Gastrocnemius medialis (tissue), 4 donors: Measurements from ENCODE around the gene TWF2.

ENCODE experiments used
- POLR2A ChIP-seq, 2 donors: fragments of 450-650 bp; IDR thresholded peaks; one replicate each; pipeline ENCODE4 v1.6.1; 2017; ENCODE audit warnings: antibody characterized with exemption in 2 of 2, mild to moderate bottlenecking in 2 of 2, moderate library complexity in 2 of 2
- TF ChIP-seq, protein P1 (sequence below), 5 experiments: fragments of 450-650 bp in 3 of 5; fragments of 200-600 bp in 2 of 5; sonication (generic) in 2 of 5; IDR thresholded peaks in 4 of 5; conservative IDR thresholded peaks in 1 of 5; 1 replicate in 4 of 5; 2 replicates in 1 of 5; pipeline ENCODE4 v1.5.1; 2016 to 2019; ENCODE audit warnings: antibody characterized with exemption in 5 of 5, mild to moderate bottlenecking in 3 of 5, moderate library complexity in 3 of 5

DNA sequence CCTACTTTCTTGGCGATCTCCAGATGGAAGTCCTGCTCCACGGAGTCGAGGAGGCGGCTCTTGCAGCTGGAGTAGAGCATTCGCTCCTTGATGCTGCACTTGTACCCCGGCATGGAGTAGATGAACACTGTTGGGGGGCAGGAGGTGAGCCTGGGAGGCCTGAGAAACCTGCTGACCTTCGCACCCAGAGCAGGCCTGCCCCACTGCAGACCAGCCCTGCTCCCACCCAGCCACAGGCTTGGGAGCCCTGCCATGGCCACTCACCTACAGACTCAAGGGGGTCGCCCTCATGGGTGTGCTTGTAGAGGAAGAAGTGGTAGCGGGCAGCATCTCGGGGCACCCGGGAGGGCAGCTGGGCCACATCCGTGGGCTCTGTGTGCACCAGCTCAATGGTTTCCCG lies 9.3 kb downstream of the TWF2 start:
- TF ChIP-seq, protein P1, sequence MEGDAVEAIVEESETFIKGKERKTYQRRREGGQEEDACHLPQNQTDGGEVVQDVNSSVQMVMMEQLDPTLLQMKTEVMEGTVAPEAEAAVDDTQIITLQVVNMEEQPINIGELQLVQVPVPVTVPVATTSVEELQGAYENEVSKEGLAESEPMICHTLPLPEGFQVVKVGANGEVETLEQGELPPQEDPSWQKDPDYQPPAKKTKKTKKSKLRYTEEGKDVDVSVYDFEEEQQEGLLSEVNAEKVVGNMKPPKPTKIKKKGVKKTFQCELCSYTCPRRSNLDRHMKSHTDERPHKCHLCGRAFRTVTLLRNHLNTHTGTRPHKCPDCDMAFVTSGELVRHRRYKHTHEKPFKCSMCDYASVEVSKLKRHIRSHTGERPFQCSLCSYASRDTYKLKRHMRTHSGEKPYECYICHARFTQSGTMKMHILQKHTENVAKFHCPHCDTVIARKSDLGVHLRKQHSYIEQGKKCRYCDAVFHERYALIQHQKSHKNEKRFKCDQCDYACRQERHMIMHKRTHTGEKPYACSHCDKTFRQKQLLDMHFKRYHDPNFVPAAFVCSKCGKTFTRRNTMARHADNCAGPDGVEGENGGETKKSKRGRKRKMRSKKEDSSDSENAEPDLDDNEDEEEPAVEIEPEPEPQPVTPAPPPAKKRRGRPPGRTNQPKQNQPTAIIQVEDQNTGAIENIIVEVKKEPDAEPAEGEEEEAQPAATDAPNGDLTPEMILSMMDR (IDR thresholded peaks at IDR 0.05 in 4 of 5, conservative IDR thresholded peaks at IDR 0.05 in 1 of 5) = no peak
- TF ChIP-seq POLR2A (IDR thresholded peaks at IDR 0.05) = no peak
